Measurements from ENCODE around the gene GRID1. TPM values are rescaled to one million over a fixed set of nuclear protein-coding genes. Genes with fewer than 3 reads are reported as not detected.

The GRID1 gene
- total and polyA plus RNA-seq, 11 donors, result 0.69 to 3.4 (median 1.6) TPM

GRCh38 chr10:86056672-86057071 is 309.9 kb downstream of the GRID1 start:
- Histone ChIP-seq H3K4me3 (no peak overlapping the region), H3K27ac (no peak overlapping the region), H3K36me3 (no peaks in the 10 kb centered on the region), H3K27me3 (no peaks in the 10 kb centered on the region), H3K9me3 (no peaks in the 10 kb centered on the region), H3K4me1 (peaks cover 0 to 11% (median 0%) of the 10 kb centered on the region in 12 donors)
- 74 to 88% (median 83%) methylated on average over 4 to 6 of the region's 6 CpGs for WGBS, 4 donors
- TF ChIP-seq CTCF (IDR thresholded peaks at IDR 0.05), result no peak
- TF ChIP-seq POLR2A (IDR thresholded peaks at IDR 0.05), result no peak
- intact Hi-C loops (cut with DNase I), result no loop called here
- ATAC-seq, result no peak
- no peak for DNase-seq

GRCh38 chr10:86055928-86056327 is 310.7 kb downstream of the GRID1 start:
- H3K9me3 ChIP-seq, result peaks cover 0 to 6% (median 0%) of the 10 kb centered on the region in 12 donors
- WGBS, 4 donors, result 60 to 79% (median 65%) methylated on average over 1 of the region's 1 CpG

GRCh38 chr10:86053675-86054074 is 312.9 kb downstream of the GRID1 start:
- peaks cover 0 to 11% (median 0%) of the 10 kb centered on the region in 12 donors for H3K9me3 ChIP-seq
- 79 to 82% (median 80%) methylated on average over 2 of the region's 2 CpGs for WGBS, 4 donors
- no peak overlapping the region for H3K27ac ChIP-seq
- H3K4me3 ChIP-seq, result no peak overlapping the region
- no peak for ATAC-seq
- intact Hi-C loops (cut with DNase I), result no loop called here
- no peak for DNase-seq
- peaks cover 0 to 19% (median 1%) of the 10 kb centered on the region in 12 donors for H3K4me1 ChIP-seq
- TF ChIP-seq CTCF (IDR thresholded peaks at IDR 0.05), result no peak
- no peak for TF ChIP-seq POLR2A (IDR thresholded peaks at IDR 0.05)
- no peaks in the 10 kb centered on the region for H3K27me3 ChIP-seq
- no peaks in the 10 kb centered on the region for H3K36me3 ChIP-seq

More at GRCh38 chr10:86055928-86056327, 310.7 kb downstream of the GRID1 start:
- H3K27me3 ChIP-seq, result no peaks in the 10 kb centered on the region
- intact Hi-C loops (cut with DNase I), result no loop called here
- H3K4me3 ChIP-seq, result no peak overlapping the region
- H3K27ac ChIP-seq, result no peak overlapping the region
- peaks cover 0 to 11% (median 0%) of the 10 kb centered on the region in 12 donors for H3K4me1 ChIP-seq
- no peak for DNase-seq
- no peak for ATAC-seq
- TF ChIP-seq POLR2A (IDR thresholded peaks at IDR 0.05), result no peak
- no peak for TF ChIP-seq CTCF (IDR thresholded peaks at IDR 0.05)
- no peaks in the 10 kb centered on the region for H3K36me3 ChIP-seq

GRCh38 chr10:86051586-86051985 is 315.0 kb downstream of the GRID1 start:
- 67 to 81% (median 75%) methylated on average over 3 of the region's 3 CpGs for WGBS, 4 donors
- DNase-seq, result no peak

More at GRCh38 chr10:86051586-86051985, 315.0 kb downstream of the GRID1 start:
- Histone ChIP-seq H3K4me1 (peaks cover 0 to 11% (median 0%) of the 10 kb centered on the region in 12 donors), H3K9me3 (peaks cover 0 to 11% (median 0%) of the 10 kb centered on the region in 12 donors), H3K36me3 (no peaks in the 10 kb centered on the region), H3K27ac (no peak overlapping the region), H3K27me3 (no peaks in the 10 kb centered on the region), H3K4me3 (no peak overlapping the region)
- no peak for ATAC-seq
- intact Hi-C loops (cut with DNase I), result no loop called here
- TF ChIP-seq CTCF (IDR thresholded peaks at IDR 0.05), result no peak
- no peak for TF ChIP-seq POLR2A (IDR thresholded peaks at IDR 0.05)
